GM12892 (cell line): ENCODE measurements around the gene ADAMTS5.

Experiments
- POLR2A ChIP-seq: IDR thresholded peaks from 2 replicates; pipeline ENCODE4 v1.6.1; 2011; ENCODE audit warnings: low read depth, low read length, control low read depth
- POLR2AphosphoS5 ChIP-seq: IDR thresholded peaks from 2 replicates; pipeline ENCODE4 v1.6.1; 2011; ENCODE audit warnings: low read depth, low read length, control low read depth
- TAF1 ChIP-seq: IDR thresholded peaks from 2 replicates; pipeline ENCODE4 v1.6.1; 2011; ENCODE audit warnings: low read depth, mild to moderate bottlenecking, control low read depth, low read length, borderline replicate concordance

GRCh38 chr21:26935977-26936376 is 30.9 kb downstream of the ADAMTS5 start:
- TF ChIP-seq TAF1 (no peak), POLR2AphosphoS5 (no peak), POLR2A (no peak)
